K562 (cell line): Measurements from ENCODE around the gene TMEM273. TPM values are rescaled to one million over a fixed set of nuclear protein-coding genes. Genes with fewer than 3 reads are reported as not detected.
A peak's percentile ranks its signal among the peaks of the same experiment; 100 is the strongest.

Source experiments
- AFF4 ChIP-seq: sonication (generic); formaldehyde crosslinking; IDR thresholded peaks from 2 replicates; pipeline ENCODE4 v1.8.0; 2023; ENCODE audit warnings: mild to moderate bottlenecking, missing genetic modification reagents
- CXXC5 ChIP-seq: fragments of 250-450 bp; sonication (Bioruptor Pico); IDR thresholded peaks from 2 replicates; pipeline ENCODE4 v1.8.0; 2022; ENCODE audit warnings: inconsistent platforms, mild to moderate bottlenecking, moderate library complexity
- GATAD2B ChIP-seq: fragments of 450-650 bp; IDR thresholded peaks from 2 replicates; pipeline ENCODE4 v1.6.1; 2017; ENCODE audit warnings: mild to moderate bottlenecking, borderline replicate concordance
- ID3 ChIP-seq, 2 experiments: fragments of 250-450 bp in 1 of 2; fragments of 450-650 bp in 1 of 2; sonication (Bioruptor Pico) in 1 of 2; IDR thresholded peaks; 2 replicates each; pipeline versions ENCODE4 v1.6.1 to v1.8.0; 2016 to 2021; ENCODE audit warnings: mild to moderate bottlenecking in 2 of 2, moderate library complexity in 2 of 2, missing compliant biosample characterization in 1 of 2, missing genetic modification characterization in 1 of 2
- IRF1 ChIP-seq: sonication (generic); formaldehyde crosslinking; IDR thresholded peaks from 2 replicates; pipeline ENCODE4 v1.8.0; 2022; ENCODE audit warnings: missing genetic modification reagents, mild to moderate bottlenecking, borderline replicate concordance
- MTA2 ChIP-seq: fragments of 450-650 bp; IDR thresholded peaks from 2 replicates; pipeline ENCODE4 v1.6.1; 2016; ENCODE audit warnings: low read depth
- SOX6 ChIP-seq: fragments of 450-650 bp; IDR thresholded peaks from 2 replicates; pipeline ENCODE4 v1.6.1; 2014; ENCODE audit warnings: mild to moderate bottlenecking
- ZNF263 ChIP-seq: sonication (generic); formaldehyde crosslinking; IDR thresholded peaks from 2 replicates; pipeline ENCODE4 v1.8.0; 2022; ENCODE audit warnings: mild to moderate bottlenecking, missing genetic modification reagents, borderline replicate concordance
- ZNF764 ChIP-seq: fragments of 250-450 bp; sonication (Bioruptor Pico); IDR thresholded peaks from 2 replicates; pipeline ENCODE4 v1.4.0; 2020; ENCODE audit warnings: low read depth, mild to moderate bottlenecking, moderate library complexity
- polyA plus RNA-seq, 8 experiments: library from polyadenylated mRNA; depleted of rRNA in 4 of 8; stranded (reverse) in 5 of 8; unstranded in 3 of 8; fragments of >200 nt; fragmentation: Nextera tagmentation in 2 of 8; fragmentation: Illumina TruSeq in 1 of 8; extraction: Ambion mirVana in 2 of 8; extraction: Trizol in 1 of 8; gene quantifications; 2 replicates each; pipeline versions ENCODE4 v1.2.1 to v1.2.3, GENCODE V29; 2011 to 2014; ENCODE audit warnings: inconsistent platforms in 1 of 8, missing spikeins in 1 of 8
- total RNA-seq, 7 experiments: library from RNA; depleted of rRNA in 6 of 7; stranded (reverse); fragments of >200 nt in 6 of 7; fragmentation: Illumina TruSeq in 2 of 7; extraction: Trizol in 2 of 7; gene quantifications; 2 replicates each; pipeline versions ENCODE4 v1.2.1 to v1.2.3, GENCODE V29; 2011 to 2021; ENCODE audit warnings: low replicate concordance in 1 of 7
- TF ChIP-seq, protein P1 (sequence below): fragments of 450-650 bp; IDR thresholded peaks from 2 replicates; pipeline ENCODE4 v1.6.1; 2016; ENCODE audit warnings: antibody characterized with exemption
- TF ChIP-seq, protein P2 (sequence below): IDR thresholded peaks from 2 replicates; pipeline ENCODE4 v1.6.1; 2016; ENCODE audit warnings: missing genetic modification characterization, missing compliant biosample characterization
- TF ChIP-seq, protein P3 (sequence below): fragments of 450-650 bp; IDR thresholded peaks from 2 replicates; pipeline ENCODE4 v1.6.1; 2017; ENCODE audit warnings: antibody characterized with exemption, mild to moderate bottlenecking

Gene TMEM273
- total and polyA plus RNA-seq, 9 of the 15 experiments (the other 6 are each of a cell fraction or from before 2014, with no cell fraction given), result 39.2 to 131 (median 95.6) TPM

GRCh38 chr10:49177391-49178355 is 10.5 kb downstream of the TMEM273 start (continued):
- TF ChIP-seq AFF4 (CRISPR knock-in tag) (no peak), CXXC5 (CRISPR knock-in tag) (peak; percentile 63), ZNF764 (CRISPR knock-in tag) (no peak), MTA2 (0 out of 2 replicates have a peak, but pooled peaks have one; percentile 9), SOX6 (0 out of 2 replicates have a peak, but pooled peaks have one; percentile 36), ID3 (CRISPR knock-in tag; IDR thresholded peaks at IDR 0.05) (no peak), ID3 (tag; IDR thresholded peaks at IDR 0.05) (0 out of 2 replicates have a peak, but pooled peaks have one; percentile 27), GATAD2B (no peak), ZNF263 (no peak), IRF1 (CRISPR knock-in tag) (no peak)
- TF ChIP-seq, protein P1, sequence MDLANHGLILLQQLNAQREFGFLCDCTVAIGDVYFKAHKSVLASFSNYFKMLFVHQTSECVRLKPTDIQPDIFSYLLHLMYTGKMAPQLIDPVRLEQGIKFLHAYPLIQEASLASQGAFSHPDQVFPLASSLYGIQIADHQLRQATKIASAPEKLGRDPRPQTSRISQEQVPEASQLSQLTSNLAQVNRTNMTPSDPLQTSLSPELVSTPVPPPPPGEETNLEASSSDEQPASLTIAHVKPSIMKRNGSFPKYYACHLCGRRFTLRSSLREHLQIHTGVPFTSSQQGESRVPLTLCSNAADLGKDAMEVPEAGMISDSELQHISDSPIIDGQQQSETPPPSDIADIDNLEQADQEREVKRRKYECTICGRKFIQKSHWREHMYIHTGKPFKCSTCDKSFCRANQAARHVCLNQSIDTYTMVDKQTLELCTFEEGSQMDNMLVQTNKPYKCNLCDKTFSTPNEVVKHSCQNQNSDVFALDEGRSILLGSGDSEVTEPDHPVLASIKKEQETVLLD, result peak; percentile 50; the same call in 1 of the 2 replicates
- TF ChIP-seq, protein P2, sequence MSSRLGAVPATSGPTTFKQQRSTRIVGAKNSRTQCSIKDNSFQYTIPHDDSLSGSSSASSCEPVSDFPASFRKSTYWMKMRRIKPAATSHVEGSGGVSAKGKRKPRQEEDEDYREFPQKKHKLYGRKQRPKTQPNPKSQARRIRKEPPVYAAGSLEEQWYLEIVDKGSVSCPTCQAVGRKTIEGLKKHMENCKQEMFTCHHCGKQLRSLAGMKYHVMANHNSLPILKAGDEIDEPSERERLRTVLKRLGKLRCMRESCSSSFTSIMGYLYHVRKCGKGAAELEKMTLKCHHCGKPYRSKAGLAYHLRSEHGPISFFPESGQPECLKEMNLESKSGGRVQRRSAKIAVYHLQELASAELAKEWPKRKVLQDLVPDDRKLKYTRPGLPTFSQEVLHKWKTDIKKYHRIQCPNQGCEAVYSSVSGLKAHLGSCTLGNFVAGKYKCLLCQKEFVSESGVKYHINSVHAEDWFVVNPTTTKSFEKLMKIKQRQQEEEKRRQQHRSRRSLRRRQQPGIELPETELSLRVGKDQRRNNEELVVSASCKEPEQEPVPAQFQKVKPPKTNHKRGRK (tag), result no peak
- TF ChIP-seq, protein P3, sequence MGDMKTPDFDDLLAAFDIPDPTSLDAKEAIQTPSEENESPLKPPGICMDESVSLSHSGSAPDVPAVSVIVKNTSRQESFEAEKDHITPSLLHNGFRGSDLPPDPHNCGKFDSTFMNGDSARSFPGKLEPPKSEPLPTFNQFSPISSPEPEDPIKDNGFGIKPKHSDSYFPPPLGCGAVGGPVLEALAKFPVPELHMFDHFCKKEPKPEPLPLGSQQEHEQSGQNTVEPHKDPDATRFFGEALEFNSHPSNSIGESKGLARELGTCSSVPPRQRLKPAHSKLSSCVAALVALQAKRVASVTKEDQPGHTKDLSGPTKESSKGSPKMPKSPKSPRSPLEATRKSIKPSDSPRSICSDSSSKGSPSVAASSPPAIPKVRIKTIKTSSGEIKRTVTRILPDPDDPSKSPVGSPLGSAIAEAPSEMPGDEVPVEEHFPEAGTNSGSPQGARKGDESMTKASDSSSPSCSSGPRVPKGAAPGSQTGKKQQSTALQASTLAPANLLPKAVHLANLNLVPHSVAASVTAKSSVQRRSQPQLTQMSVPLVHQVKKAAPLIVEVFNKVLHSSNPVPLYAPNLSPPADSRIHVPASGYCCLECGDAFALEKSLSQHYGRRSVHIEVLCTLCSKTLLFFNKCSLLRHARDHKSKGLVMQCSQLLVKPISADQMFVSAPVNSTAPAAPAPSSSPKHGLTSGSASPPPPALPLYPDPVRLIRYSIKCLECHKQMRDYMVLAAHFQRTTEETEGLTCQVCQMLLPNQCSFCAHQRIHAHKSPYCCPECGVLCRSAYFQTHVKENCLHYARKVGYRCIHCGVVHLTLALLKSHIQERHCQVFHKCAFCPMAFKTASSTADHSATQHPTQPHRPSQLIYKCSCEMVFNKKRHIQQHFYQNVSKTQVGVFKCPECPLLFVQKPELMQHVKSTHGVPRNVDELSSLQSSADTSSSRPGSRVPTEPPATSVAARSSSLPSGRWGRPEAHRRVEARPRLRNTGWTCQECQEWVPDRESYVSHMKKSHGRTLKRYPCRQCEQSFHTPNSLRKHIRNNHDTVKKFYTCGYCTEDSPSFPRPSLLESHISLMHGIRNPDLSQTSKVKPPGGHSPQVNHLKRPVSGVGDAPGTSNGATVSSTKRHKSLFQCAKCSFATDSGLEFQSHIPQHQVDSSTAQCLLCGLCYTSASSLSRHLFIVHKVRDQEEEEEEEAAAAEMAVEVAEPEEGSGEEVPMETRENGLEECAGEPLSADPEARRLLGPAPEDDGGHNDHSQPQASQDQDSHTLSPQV, result peak; percentile 98
